ENCODE results near the gene SNRNP70.

SNRNP70 gene

GRCh38 chr19:49094505-49095482 is 9.5 kb downstream of the SNRNP70 start:
- peak in 34 of 42 donors; percentile 29 to 78 (median 52) for DNase-seq
- intact Hi-C loops (cut with DNase I) = loop anchor here (5.0 kb wide), 1 partner anchor 53 kb away; no protein-coding TSS in a partner anchor

DNA sequence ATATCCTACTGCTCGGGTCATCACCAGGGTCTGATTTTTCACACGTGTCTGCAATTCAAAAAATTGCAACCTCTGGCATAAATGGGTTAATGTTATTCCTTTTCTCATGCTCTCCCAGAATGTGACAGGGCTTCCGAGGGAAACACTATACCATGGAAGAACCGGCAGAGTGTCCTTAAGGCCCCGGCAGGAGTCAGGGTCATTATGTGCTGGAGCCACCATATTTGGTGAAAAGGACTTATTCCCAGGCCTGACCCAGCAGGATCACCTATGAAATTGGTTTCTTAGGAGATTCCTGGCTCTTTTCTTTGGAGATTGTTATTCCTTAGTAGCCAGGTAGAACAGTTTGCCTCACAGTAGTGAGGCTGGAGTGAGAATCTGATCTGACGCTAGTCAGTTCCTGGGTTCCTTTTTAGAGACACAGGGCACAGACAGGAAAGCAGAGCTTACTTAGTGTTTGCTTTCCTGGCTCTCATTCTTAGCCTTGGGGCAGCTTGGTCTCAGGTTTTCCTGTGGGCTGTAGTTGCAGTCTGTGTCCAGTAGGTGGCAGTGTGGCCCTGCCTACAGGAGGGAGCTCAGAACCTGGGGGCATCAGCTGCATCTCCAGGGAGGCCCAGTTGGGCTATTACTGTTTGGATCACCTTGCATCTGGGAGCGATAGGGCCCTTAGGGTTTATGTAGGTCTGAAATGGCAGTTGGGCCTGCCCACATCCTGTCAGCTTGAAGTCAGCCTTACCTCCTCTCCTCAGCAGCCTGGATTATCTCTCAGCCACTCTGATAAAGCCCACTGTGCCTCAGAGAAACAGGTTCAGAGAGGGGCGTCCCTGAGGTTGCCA is 12.4 kb downstream of the SNRNP70 start:
- peak in 41 of 42 donors; percentile 51 to 88 (median 74) for DNase-seq
- intact Hi-C loops (cut with DNase I) = loop anchor here (5.0 kb wide), 1 partner anchor 50 kb away; no protein-coding TSS in a partner anchor

GRCh38 chr19:49098795-49099194 is 13.5 kb downstream of the SNRNP70 start:
- intact Hi-C loops (cut with DNase I) = loop anchor here (5.0 kb wide), 1 partner anchor 49 kb away; no protein-coding TSS in a partner anchor

DNA sequence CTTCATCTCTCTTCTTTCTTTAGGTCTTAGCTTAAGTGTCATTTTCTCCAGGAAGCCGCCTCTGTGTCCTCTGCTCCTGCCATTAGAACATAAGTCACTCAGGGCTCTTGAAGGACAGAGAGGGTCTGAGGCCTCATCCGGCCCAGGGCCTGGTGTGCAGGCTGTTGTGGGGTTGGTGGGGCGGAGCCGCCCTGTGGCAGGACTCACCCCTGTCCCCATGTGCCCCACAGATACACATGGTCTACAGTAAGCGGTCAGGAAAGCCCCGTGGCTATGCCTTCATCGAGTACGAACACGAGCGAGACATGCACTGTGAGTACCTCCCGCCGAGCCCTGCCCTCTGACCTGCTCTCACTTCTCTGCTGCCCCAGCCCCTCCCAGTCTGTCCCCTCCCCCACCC is 15.9 kb downstream of the SNRNP70 start:
- DNase-seq = no peak
- intact Hi-C loops (cut with DNase I) = loop anchor here (10.0 kb wide), 1 partner anchor 114 kb away; no protein-coding TSS in a partner anchor

More at GRCh38 chr19:49098795-49099194, 13.5 kb downstream of the SNRNP70 start:
- DNase-seq = no peak

DNA sequence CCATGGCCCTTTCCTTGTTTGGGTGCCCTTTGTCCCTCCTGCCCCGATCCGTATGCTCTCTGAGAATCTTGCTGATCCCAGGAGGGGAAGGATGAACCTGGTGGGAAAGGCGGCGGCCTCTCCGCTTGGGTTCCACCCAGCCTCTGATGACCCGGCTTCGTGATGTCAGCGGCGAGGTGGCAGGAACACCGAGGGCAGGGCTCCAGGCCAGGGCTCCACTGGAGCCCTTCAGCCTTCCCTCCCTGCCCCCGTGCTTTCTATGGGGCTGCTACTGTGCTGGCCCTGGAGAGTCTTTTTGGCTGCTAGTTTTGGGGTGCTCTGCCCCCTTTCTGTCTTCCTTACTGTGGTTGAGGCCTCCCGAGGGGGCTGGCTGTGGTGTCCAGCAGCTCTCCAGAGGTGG is 17.1 kb downstream of the SNRNP70 start:
- intact Hi-C loops (cut with DNase I) = loop anchor here (10.0 kb wide), 1 partner anchor 112 kb away; no protein-coding TSS in a partner anchor

GRCh38 chr19:49103331-49104085 is 18.3 kb downstream of the SNRNP70 start:
- no peak for DNase-seq
- intact Hi-C loops (cut with DNase I) = loop anchor here (10.0 kb wide), 1 partner anchor 111 kb away; no protein-coding TSS in a partner anchor

More for the DNA sequence above, 17.1 kb downstream of the SNRNP70 start:
- DNase-seq = no peak

GRCh38 chr19:49104229-49104864 is 19.1 kb downstream of the SNRNP70 start:
- intact Hi-C loops (cut with DNase I) = loop anchor here (10.0 kb wide), 1 partner anchor 110 kb away; no protein-coding TSS in a partner anchor

GRCh38 chr19:49106648-49107135 is 21.4 kb downstream of the SNRNP70 start:
- intact Hi-C loops (cut with DNase I) = loop anchor here (10.0 kb wide), 1 partner anchor 108 kb away; no protein-coding TSS in a partner anchor
- DNase-seq = peak; percentile 38 to 86 (median 70)

More at GRCh38 chr19:49104229-49104864, 19.1 kb downstream of the SNRNP70 start:
- DNase-seq = no peak

GRCh38 chr19:49107625-49108459 is 22.6 kb downstream of the SNRNP70 start:
- intact Hi-C loops (cut with DNase I) = loop anchor here (10.0 kb wide), 1 partner anchor 107 kb away; no protein-coding TSS in a partner anchor
- DNase-seq = no peak

DNA sequence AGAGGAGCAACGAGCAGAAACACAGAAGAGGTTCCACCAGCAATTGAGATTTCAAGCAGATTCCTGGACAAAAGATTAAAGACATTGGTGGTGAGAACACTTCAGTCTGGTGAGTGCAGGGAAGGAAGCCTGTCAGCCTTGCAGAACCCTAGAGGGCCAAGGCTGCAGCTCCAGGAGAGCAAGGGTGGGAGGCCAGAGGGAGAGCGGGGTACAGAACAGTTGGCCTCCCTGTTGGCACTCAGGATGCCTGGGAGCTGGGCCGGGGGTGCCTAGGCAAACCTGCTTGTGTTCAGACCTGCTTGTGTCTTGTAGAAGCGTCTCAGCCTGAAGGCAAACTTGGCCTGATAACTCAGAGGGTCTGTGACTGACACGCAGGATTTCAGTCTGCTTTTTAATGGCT is 23.8 kb downstream of the SNRNP70 start:
- intact Hi-C loops (cut with DNase I) = loop anchor here (10.0 kb wide), 1 partner anchor 106 kb away; no protein-coding TSS in a partner anchor
- DNase-seq = no peak

DNA sequence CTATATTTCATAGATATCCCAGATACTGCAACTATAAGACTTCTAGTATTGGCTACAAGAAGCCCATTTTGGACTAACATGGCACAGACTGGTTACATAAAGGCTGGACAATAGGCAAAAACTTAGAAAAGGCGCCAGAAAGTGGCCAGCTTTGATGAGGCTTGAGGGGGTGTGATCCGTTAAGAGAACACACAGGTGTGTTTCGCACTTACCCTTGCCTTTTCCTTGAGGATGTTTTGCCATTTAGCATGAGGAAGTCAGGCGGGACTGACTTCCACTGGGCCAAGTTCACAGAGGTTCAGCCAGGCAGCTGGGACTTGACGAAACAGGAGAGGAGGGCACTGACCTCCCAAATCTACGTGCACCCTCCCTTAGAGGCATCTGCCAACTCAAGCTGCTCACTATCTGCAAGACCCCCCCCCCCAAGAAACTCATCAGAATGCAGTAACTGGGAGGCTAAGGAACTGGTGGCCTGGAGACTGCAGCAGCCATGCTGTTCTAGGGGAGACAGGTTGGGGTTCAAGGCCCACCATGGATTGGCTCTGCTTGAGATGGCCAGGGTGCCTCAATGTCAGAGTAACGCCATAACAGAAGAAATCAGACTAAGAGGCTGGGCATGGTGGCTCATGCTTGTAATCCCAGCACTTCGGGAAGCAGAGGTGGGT is 24.4 kb downstream of the SNRNP70 start:
- intact Hi-C loops (cut with DNase I) = loop anchor here (10.0 kb wide), 1 partner anchor 105 kb away; no protein-coding TSS in a partner anchor
- DNase-seq = no peak

GRCh38 chr19:49110567-49110966 is 25.3 kb downstream of the SNRNP70 start:
- intact Hi-C loops (cut with DNase I) = no loop called here
- DNase-seq = no peak

- DNase-seq = no peak
- intact Hi-C loops (cut with DNase I) = no loop called here
Observed at GRCh38 chr19:49111218-49111998, 26.2 kb downstream of the SNRNP70 start.

DNA sequence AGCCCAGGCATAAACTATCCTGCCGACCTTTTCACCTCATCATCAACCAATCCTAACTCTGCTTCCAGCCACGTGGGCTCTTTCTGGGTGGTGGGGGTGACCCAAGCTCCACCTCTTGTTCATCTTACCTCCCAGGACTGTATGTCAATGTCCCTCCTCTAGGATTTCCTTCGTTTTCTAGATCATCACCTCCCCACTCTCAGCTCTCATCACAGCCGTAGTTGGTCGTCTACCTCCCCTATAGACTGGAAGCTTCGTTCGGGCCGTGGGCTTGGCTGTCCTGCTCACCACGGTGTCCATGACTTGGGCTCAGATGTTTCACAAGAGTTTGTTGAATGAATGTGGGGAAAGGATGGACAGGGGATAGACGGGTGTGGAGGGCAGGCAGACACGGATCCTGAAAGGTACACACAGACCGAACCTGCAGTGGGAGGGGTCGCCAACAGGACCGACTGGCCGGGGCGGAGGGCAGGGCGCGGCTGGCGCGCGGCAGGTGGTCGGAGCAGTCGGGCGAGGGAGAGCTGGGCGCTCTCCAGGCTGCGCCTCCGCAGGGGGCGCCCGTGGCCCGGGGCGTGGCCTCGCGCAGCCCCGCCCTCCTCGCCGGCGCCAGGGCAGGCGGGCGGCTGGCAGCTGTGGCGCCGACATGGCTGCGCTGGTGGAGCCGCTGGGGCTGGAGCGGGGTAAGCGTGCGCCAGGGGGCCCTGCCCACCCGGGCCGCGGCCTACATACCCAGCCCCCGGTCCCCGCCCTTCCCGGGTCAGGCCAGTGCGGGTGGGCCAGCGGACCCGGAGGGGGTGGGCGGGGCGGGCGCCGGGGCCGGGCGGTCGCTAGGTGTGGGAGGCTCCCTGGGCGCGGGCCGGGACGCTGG is 28.7 kb downstream of the SNRNP70 start, which contains the start of gene LIN7B:
TSS of gene LIN7B (plus strand) at position 609 of the 868 bp plus-strand sequence. CDS start at position 644, 35 bp downstream.
- DNase-seq = peak in 40 of 42 donors; percentile 34 to 86 (median 69)
- intact Hi-C loops (cut with DNase I) = no loop called here

All from head of caudate nucleus (tissue), 42 donors.